Esophagus squamous epithelium (tissue), 4 donors: ENCODE data around the gene ARHGEF18.

Experiments
- POLR2A ChIP-seq, 4 donors: fragments of 450-650 bp; IDR thresholded peaks; one replicate each; pipeline ENCODE4 v1.6.1; 2017; ENCODE audit warnings: antibody characterized with exemption in 4 of 4, mild to moderate bottlenecking in 4 of 4, moderate library complexity in 3 of 4
- TF ChIP-seq, protein P1 (sequence below), 6 experiments: fragments of 450-650 bp in 4 of 6; fragments of 200-600 bp in 2 of 6; sonication (generic) in 2 of 6; IDR thresholded peaks; one replicate each; pipeline ENCODE4 v1.5.1; 2016 to 2019; ENCODE audit warnings: antibody characterized with exemption in 6 of 6, mild to moderate bottlenecking in 4 of 6, moderate library complexity in 4 of 6

GRCh38 chr19:7383284-7383683 is 34.5 kb downstream of the ARHGEF18 start:
- TF ChIP-seq, protein P1, sequence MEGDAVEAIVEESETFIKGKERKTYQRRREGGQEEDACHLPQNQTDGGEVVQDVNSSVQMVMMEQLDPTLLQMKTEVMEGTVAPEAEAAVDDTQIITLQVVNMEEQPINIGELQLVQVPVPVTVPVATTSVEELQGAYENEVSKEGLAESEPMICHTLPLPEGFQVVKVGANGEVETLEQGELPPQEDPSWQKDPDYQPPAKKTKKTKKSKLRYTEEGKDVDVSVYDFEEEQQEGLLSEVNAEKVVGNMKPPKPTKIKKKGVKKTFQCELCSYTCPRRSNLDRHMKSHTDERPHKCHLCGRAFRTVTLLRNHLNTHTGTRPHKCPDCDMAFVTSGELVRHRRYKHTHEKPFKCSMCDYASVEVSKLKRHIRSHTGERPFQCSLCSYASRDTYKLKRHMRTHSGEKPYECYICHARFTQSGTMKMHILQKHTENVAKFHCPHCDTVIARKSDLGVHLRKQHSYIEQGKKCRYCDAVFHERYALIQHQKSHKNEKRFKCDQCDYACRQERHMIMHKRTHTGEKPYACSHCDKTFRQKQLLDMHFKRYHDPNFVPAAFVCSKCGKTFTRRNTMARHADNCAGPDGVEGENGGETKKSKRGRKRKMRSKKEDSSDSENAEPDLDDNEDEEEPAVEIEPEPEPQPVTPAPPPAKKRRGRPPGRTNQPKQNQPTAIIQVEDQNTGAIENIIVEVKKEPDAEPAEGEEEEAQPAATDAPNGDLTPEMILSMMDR (IDR thresholded peaks at IDR 0.05) = no peak
- no peak for TF ChIP-seq POLR2A (IDR thresholded peaks at IDR 0.05)
